HL-60 (cell line): ENCODE results near the gene POLG2.

Source experiments
- DNase-seq, 2 experiments: peaks; one replicate each; pipeline ENCODE4 v3.0.0-alpha.2; 2010 to 2020; ENCODE audit warnings: low read depth in 1 of 2, low spot score in 1 of 2
- H3K27ac ChIP-seq: fragments of 250-450 bp; sonication (Bioruptor Pico); replicated peaks from 2 replicates; pipeline ENCODE4 v1.5.1; 2020; ENCODE audit warnings: mild to moderate bottlenecking, moderate library complexity
- H3K27me3 ChIP-seq: fragments of 250-450 bp; sonication (Bioruptor Pico); 2 replicates; pipeline ENCODE4 v1.5.1; 2021; ENCODE audit warnings: mild to moderate bottlenecking, moderate library complexity; ENCODE audit not compliant: insufficient read depth, poor library complexity, severe bottlenecking
- H3K4me3 ChIP-seq: replicated peaks from 2 replicates; pipeline ENCODE4 v1.5.1; 2011; ENCODE audit warnings: mild to moderate bottlenecking, control low read depth, low read length; ENCODE audit not compliant: insufficient read depth
- GABPA ChIP-seq: IDR thresholded peaks from 2 replicates; pipeline ENCODE4 v1.6.1; 2012; ENCODE audit warnings: low read depth
- POLR2AphosphoS5 ChIP-seq: IDR thresholded peaks from 2 replicates; pipeline ENCODE4 v1.6.1; 2012; ENCODE audit warnings: low read depth
- SPI1 ChIP-seq: IDR thresholded peaks from 2 replicates; pipeline ENCODE4 v1.6.1; 2012; ENCODE audit warnings: low read depth, mild to moderate bottlenecking, borderline replicate concordance
- TF ChIP-seq, protein P1 (sequence below): IDR thresholded peaks from one replicate; pipeline ENCODE4 v1.5.1; 2011; ENCODE audit warnings: low read length, control low read depth, inconsistent platforms; ENCODE audit not compliant: insufficient read depth
- TF ChIP-seq, protein P2 (sequence below): IDR thresholded peaks from 2 replicates; pipeline ENCODE4 v1.6.1; 2012; ENCODE audit warnings: low read depth; ENCODE audit not compliant: insufficient replicate concordance

POLG2 gene

GRCh38 chr17:64477849-64478248 lies 19.0 kb downstream of the POLG2 start:
- Histone ChIP-seq H3K4me3 (no peak overlapping the region), H3K27ac (no peak overlapping the region), H3K27me3 (no peaks in the 10 kb centered on the region)
- no peak for TF ChIP-seq GABPA
- TF ChIP-seq, protein P1, sequence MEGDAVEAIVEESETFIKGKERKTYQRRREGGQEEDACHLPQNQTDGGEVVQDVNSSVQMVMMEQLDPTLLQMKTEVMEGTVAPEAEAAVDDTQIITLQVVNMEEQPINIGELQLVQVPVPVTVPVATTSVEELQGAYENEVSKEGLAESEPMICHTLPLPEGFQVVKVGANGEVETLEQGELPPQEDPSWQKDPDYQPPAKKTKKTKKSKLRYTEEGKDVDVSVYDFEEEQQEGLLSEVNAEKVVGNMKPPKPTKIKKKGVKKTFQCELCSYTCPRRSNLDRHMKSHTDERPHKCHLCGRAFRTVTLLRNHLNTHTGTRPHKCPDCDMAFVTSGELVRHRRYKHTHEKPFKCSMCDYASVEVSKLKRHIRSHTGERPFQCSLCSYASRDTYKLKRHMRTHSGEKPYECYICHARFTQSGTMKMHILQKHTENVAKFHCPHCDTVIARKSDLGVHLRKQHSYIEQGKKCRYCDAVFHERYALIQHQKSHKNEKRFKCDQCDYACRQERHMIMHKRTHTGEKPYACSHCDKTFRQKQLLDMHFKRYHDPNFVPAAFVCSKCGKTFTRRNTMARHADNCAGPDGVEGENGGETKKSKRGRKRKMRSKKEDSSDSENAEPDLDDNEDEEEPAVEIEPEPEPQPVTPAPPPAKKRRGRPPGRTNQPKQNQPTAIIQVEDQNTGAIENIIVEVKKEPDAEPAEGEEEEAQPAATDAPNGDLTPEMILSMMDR, result no peak
- no peak for TF ChIP-seq POLR2AphosphoS5
- TF ChIP-seq, protein P2, sequence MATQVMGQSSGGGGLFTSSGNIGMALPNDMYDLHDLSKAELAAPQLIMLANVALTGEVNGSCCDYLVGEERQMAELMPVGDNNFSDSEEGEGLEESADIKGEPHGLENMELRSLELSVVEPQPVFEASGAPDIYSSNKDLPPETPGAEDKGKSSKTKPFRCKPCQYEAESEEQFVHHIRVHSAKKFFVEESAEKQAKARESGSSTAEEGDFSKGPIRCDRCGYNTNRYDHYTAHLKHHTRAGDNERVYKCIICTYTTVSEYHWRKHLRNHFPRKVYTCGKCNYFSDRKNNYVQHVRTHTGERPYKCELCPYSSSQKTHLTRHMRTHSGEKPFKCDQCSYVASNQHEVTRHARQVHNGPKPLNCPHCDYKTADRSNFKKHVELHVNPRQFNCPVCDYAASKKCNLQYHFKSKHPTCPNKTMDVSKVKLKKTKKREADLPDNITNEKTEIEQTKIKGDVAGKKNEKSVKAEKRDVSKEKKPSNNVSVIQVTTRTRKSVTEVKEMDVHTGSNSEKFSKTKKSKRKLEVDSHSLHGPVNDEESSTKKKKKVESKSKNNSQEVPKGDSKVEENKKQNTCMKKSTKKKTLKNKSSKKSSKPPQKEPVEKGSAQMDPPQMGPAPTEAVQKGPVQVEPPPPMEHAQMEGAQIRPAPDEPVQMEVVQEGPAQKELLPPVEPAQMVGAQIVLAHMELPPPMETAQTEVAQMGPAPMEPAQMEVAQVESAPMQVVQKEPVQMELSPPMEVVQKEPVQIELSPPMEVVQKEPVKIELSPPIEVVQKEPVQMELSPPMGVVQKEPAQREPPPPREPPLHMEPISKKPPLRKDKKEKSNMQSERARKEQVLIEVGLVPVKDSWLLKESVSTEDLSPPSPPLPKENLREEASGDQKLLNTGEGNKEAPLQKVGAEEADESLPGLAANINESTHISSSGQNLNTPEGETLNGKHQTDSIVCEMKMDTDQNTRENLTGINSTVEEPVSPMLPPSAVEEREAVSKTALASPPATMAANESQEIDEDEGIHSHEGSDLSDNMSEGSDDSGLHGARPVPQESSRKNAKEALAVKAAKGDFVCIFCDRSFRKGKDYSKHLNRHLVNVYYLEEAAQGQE, result no peak
- TF ChIP-seq SPI1, result no peak
- no peak for DNase-seq

GRCh38 chr17:64472564-64472963 lies 24.3 kb downstream of the POLG2 start:
- H3K27me3 ChIP-seq, result no peaks in the 10 kb centered on the region
- no peak for TF ChIP-seq GABPA
- TF ChIP-seq POLR2AphosphoS5, result no peak
- TF ChIP-seq, protein P2, result no peak
- TF ChIP-seq SPI1, result no peak
- TF ChIP-seq, protein P1, result no peak

DNA sequence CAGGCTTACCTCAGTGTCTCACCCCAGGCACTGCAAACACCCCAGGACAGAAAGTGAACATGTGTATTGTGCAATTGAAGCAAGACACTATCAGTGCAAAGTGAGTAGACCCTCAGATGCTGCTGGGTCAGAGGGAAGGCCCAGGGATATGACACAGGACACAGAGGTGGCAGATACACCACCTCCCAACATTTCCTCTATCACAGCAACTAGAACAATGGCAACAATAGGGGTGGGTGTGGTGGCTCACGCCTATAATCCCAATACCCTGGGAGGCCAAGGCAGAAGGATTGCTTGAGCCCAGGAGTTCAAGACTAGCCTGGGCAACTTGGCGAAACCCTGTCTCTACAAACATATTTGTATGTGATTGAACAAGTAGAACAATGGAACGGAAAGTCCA lies 25.4 kb downstream of the POLG2 start:
- Histone ChIP-seq H3K4me3 (no peak overlapping the region), H3K27me3 (no peaks in the 10 kb centered on the region), H3K27ac (no peak overlapping the region)
- DNase-seq, result no peak
- TF ChIP-seq, protein P1, result no peak
- TF ChIP-seq GABPA, result no peak
- TF ChIP-seq, protein P2, result no peak

More at GRCh38 chr17:64472564-64472963, 24.3 kb downstream of the POLG2 start:
- no peak for DNase-seq
- H3K27ac ChIP-seq, result no peak overlapping the region
- no peak overlapping the region for H3K4me3 ChIP-seq
